ENCODE data around the gene PHLDB3. TPM values are rescaled to one million over a fixed set of nuclear protein-coding genes. Genes with fewer than 3 reads are reported as not detected.

Gene PHLDB3
- total and polyA plus RNA-seq, 2 of the 13 experiments (the other 11 are each of a cell fraction or from before 2014, with no cell fraction given), result 11.3 to 14.5 TPM

DNA sequence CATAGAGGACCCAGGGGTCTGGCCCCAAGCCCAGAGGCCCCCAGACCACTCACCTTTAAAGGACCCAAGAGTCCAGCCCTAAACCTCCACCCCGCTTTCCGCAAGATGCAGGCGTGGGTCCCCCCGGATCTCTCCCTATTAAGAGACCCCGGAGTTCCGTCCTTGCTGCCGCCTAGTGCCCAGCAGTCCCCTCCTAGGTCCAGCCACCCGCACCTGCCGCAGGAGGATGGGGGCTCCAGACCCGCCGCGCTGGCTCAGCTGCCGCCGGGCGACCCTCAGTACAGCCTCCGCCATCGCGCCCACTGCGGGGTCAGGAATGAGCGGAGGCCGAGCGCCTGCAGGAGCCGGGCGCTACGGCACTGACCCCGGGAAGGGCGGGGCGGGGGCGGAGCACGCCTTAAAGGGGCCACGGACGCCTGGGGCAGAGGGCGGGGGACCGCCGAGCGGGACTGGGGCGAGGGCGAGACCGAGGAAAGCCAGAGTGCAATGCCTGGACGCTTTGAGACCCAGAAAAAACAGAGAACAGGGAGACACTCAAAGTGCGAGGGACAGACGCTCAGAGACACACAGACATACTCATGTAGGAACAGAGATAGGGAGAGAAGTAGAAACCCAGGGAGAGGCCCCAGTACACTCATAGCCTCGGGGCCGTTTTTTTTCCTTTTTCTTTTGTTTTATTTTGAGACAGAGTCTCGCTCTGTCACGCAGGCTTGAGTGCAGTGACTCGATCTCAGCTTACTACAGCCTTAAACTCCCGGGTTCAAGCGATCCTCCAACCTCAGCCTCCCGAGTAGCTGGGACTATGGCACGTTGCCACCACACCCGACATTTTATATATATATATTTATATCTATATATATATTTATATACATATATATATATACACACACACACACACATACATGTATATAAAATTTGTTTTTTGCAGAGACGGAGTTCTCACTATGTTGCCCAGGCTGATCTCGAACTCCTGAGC is 22.6 kb upstream of the PHLDB3 start, which contains the start of gene ETHE1 (continued):
- TF ChIP-seq ZNF296 (CRISPR knock-in tag; conservative IDR thresholded peaks at IDR 0.05) (0 out of 2 replicates have a peak, but pooled peaks have one; percentile 47), ZNF282 (IDR thresholded peaks at IDR 0.05; ENCODE audit: partially characterized antibody) (no peak), REPIN1 (CRISPR knock-in tag; IDR thresholded peaks at IDR 0.05; ENCODE audit: borderline replicate concordance, low read depth) (0 out of 2 replicates have a peak, but pooled peaks have one; percentile 53), TGIF2 (CRISPR knock-in tag; IDR thresholded peaks at IDR 0.05) (0 out of 2 replicates have a peak, but pooled peaks have one; percentile 46), BORCS8-MEF2B (CRISPR knock-in tag; IDR thresholded peaks at IDR 0.05) (peak; percentile 82; the same call in 1 of the 2 replicates), KDM5B (CRISPR knock-in tag; IDR thresholded peaks at IDR 0.05; ENCODE audit: borderline replicate concordance) (peak; percentile 70; the same call in 1 of the 2 replicates), GTF2F1 (IDR thresholded peaks at IDR 0.05; ENCODE audit: low read length) (no peak), MAZ (IDR thresholded peaks at IDR 0.05; ENCODE audit: borderline replicate concordance, low read depth, low read length) (peak; percentile 52; the same call in 1 of the 2 replicates), MAZ (CRISPR knock-in tag; IDR thresholded peaks at IDR 0.05; ENCODE audit: low read depth) (peak; percentile 85), EZH2 (conservative IDR thresholded peaks at IDR 0.05; ENCODE audit: low read depth, low read length) (no peak), SP1 (IDR thresholded peaks at IDR 0.05) (no peak), SP1 (CRISPR knock-in tag; IDR thresholded peaks at IDR 0.05) (peak; percentile 88), ZNF382 (CRISPR knock-in tag; IDR thresholded peaks at IDR 0.05; ENCODE audit: borderline replicate concordance) (no peak), CEBPB (IDR thresholded peaks at IDR 0.05; ENCODE audit: borderline replicate concordance, low read depth, low read length) (no peak), NFKBIZ (CRISPR knock-in tag; IDR thresholded peaks at IDR 0.05) (no peak), ZMAT3 (CRISPR knock-in tag; conservative IDR thresholded peaks at IDR 0.05) (no peak), ZNF7 (CRISPR knock-in tag; IDR thresholded peaks at IDR 0.05) (no peak), PITX1 (CRISPR knock-in tag; IDR thresholded peaks at IDR 0.05) (0 out of 2 replicates have a peak, but pooled peaks have one; percentile 30), HNF4A (CRISPR knock-in tag; IDR thresholded peaks at IDR 0.05) (0 out of 2 replicates have a peak, but pooled peaks have one; percentile 25), ZNF383 (CRISPR knock-in tag; IDR thresholded peaks at IDR 0.05; ENCODE audit: borderline replicate concordance) (no peak), ZSCAN29 (CRISPR knock-in tag; conservative IDR thresholded peaks at IDR 0.05) (0 out of 2 replicates have a peak, but pooled peaks have one; percentile 35), ZNF530 (CRISPR knock-in tag; IDR thresholded peaks at IDR 0.05; ENCODE audit: low read depth) (no peak), ZNF570 (CRISPR knock-in tag; IDR thresholded peaks at IDR 0.05; ENCODE audit: borderline replicate concordance) (no peak)
- TF ChIP-seq, protein P1, sequence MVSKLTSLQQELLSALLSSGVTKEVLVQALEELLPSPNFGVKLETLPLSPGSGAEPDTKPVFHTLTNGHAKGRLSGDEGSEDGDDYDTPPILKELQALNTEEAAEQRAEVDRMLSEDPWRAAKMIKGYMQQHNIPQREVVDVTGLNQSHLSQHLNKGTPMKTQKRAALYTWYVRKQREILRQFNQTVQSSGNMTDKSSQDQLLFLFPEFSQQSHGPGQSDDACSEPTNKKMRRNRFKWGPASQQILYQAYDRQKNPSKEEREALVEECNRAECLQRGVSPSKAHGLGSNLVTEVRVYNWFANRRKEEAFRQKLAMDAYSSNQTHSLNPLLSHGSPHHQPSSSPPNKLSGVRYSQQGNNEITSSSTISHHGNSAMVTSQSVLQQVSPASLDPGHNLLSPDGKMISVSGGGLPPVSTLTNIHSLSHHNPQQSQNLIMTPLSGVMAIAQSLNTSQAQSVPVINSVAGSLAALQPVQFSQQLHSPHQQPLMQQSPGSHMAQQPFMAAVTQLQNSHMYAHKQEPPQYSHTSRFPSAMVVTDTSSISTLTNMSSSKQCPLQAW (CRISPR knock-in tag; IDR thresholded peaks at IDR 0.05), result 0 out of 2 replicates have a peak, but pooled peaks have one; percentile 58
- TF ChIP-seq, protein P2, sequence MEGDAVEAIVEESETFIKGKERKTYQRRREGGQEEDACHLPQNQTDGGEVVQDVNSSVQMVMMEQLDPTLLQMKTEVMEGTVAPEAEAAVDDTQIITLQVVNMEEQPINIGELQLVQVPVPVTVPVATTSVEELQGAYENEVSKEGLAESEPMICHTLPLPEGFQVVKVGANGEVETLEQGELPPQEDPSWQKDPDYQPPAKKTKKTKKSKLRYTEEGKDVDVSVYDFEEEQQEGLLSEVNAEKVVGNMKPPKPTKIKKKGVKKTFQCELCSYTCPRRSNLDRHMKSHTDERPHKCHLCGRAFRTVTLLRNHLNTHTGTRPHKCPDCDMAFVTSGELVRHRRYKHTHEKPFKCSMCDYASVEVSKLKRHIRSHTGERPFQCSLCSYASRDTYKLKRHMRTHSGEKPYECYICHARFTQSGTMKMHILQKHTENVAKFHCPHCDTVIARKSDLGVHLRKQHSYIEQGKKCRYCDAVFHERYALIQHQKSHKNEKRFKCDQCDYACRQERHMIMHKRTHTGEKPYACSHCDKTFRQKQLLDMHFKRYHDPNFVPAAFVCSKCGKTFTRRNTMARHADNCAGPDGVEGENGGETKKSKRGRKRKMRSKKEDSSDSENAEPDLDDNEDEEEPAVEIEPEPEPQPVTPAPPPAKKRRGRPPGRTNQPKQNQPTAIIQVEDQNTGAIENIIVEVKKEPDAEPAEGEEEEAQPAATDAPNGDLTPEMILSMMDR (CRISPR knock-in tag; IDR thresholded peaks at IDR 0.05), result 0 out of 2 replicates have a peak, but pooled peaks have one; percentile 3
- TF ChIP-seq, protein P3, sequence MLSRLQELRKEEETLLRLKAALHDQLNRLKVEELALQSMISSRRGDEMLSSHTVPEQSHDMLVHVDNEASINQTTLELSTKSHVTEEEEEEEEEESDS (CRISPR knock-in tag; IDR thresholded peaks at IDR 0.05; ENCODE audit: borderline replicate concordance), result peak; percentile 37; the same call in 1 of the 2 replicates
